Stimulated activated CD4-positive, alpha-beta T cell treated with anti-CD3 and anti-CD28 coated beads, Interleukin-1b, Interleukin-23, amount 100 ng/mL, for 4 hours (primary cell): ENCODE data around the gene CFHR5.
"Not testable (repeated sequence)": the region's sequence is repeated elsewhere in the genome, so short reads cannot be mapped to it uniquely, and the experiment has no call there.

Source experiments
- DNase-seq, 2 donors: peaks; one replicate each; pipeline ENCODE4 v3.0.0-alpha.2; 2020; ENCODE audit warnings: low read depth in 2 of 2

CFHR5 gene

GRCh38 chr1:197021716-197022115 is 44.4 kb downstream of the CFHR5 start:
- DNase-seq = no peak

GRCh38 chr1:197024460-197024859 is 47.1 kb downstream of the CFHR5 start:
- no peak for DNase-seq

GRCh38 chr1:197027359-197027758 is 50.0 kb downstream of the CFHR5 start:
- no peak for DNase-seq

- no peak for DNase-seq
These were observed 52.4 kb downstream of the CFHR5 start for GRCh38 chr1:197029749-197030148.

GRCh38 chr1:197034631-197035339 is 57.4 kb downstream of the CFHR5 start:
- DNase-seq = not testable (repeated sequence)

- DNase-seq = no peak
These were observed 59.5 kb downstream of the CFHR5 start for GRCh38 chr1:197036861-197037260.

- no peak for DNase-seq
These were observed 64.4 kb downstream of the CFHR5 start for GRCh38 chr1:197041486-197042353.

GRCh38 chr1:197042676-197043341 is 65.5 kb downstream of the CFHR5 start:
- DNase-seq = no peak

- DNase-seq = no peak
These were observed 71.7 kb downstream of the CFHR5 start for GRCh38 chr1:197049100-197049499.
